Colonic mucosa (tissue), 4 donors: ENCODE measurements around the gene TRIM17. TPM values are rescaled to one million over a fixed set of nuclear protein-coding genes. Genes with fewer than 3 reads are reported as not detected.

Experiments
- DNase-seq: peaks from one replicate; pipeline ENCODE4 v3.0.0-alpha.2; 2020
- H3K27ac ChIP-seq: fragments of 200-600 bp; one replicate; pipeline ENCODE4 v1.8.0; 2021
- H3K27me3 ChIP-seq: fragments of 200-600 bp; one replicate; pipeline ENCODE4 v1.8.0; 2021
- H3K36me3 ChIP-seq: fragments of 200-600 bp; one replicate; pipeline ENCODE4 v1.8.0; 2021
- H3K4me1 ChIP-seq: fragments of 200-600 bp; one replicate; pipeline ENCODE4 v1.8.0; 2021; ENCODE audit warnings: mild to moderate bottlenecking
- H3K4me3 ChIP-seq: fragments of 200-600 bp; one replicate; pipeline ENCODE4 v1.8.0; 2021
- H3K9ac ChIP-seq, 2 donors: one replicate each; pipeline ENCODE4 v1.7.0; 2013; ENCODE audit warnings: control low read depth in 2 of 2, low read depth in 2 of 2, low read length in 2 of 2
- H3K9me3 ChIP-seq: fragments of 200-600 bp; one replicate; pipeline ENCODE4 v1.8.0; 2021
- intact Hi-C: fragments of 100-400 bp; cut with DNase I; formaldehyde crosslinking; loops from one replicate; pipeline ENCODE4 v1.14.1; 2022
- total RNA-seq, 2 donors: library from RNA; stranded (reverse); fragmentation: NEBNext Ultra II Directional in 1 of 2; extraction: Animal tissue kit (Norgen Biotek cat#: 25700) in 1 of 2; gene quantifications; one replicate each; pipeline ENCODE4 v1.2.1, GENCODE V29; 2021
- TF ChIP-seq, protein P1 (sequence below): fragments of 200-600 bp; IDR thresholded peaks from one replicate; pipeline ENCODE4 v1.8.0; 2022; ENCODE audit warnings: antibody characterized with exemption, mild to moderate bottlenecking
- donor health status: healthy.
- donor health status: DM: no; HTN: no; CAD: no.
- donor health status: DM: no; HTN: no; CAD: no.

Gene TRIM17
- total RNA-seq, 2 donors from 2014 or later: 0.21 TPM; not detected in 1

DNA sequence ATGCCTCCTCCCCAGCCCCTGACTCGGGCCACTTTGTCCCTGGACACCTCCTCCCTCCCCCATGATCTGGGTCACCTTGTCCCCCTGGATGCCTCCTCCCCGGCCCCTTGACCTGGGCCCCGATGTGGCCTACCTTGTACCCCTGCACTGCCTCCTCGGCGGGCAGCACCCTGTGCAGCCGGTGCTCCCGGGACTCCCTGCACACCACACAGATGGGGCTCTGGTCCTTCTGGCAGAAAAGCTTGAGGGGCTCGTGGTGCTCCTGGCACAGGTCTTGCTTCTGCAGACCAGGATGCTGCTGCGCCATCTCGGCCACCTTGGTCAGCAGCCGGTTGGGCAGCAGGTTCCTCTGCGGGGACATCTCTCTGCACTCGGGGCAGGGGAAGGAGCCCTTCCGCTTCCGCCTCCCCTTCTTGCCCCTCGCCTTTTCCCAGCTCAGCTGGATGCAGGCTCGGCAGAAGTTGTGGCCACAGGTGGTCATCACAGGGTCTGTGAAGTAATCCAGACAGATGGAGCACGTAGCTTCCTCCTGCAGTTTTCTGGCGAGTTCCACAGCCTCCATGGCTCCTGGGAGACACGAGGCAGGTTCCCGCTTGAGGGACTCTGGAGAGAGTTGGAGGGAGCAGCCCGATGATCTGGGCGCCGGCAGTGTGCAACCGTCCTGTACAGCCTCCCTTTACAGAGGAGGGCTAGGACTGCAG, 2.0 kb downstream of the TRIM17 start:
- H3K9me3 ChIP-seq: no peaks in the 10 kb centered on the region
- H3K4me1 ChIP-seq: peaks cover 5% of the 10 kb centered on the region
- no peak for DNase-seq
- H3K27me3 ChIP-seq: peaks cover 7% of the 10 kb centered on the region
- H3K36me3 ChIP-seq: no peaks in the 10 kb centered on the region
- intact Hi-C loops: no loop called here
- H3K27ac ChIP-seq: no peak overlapping the region
- TF ChIP-seq, protein P1, sequence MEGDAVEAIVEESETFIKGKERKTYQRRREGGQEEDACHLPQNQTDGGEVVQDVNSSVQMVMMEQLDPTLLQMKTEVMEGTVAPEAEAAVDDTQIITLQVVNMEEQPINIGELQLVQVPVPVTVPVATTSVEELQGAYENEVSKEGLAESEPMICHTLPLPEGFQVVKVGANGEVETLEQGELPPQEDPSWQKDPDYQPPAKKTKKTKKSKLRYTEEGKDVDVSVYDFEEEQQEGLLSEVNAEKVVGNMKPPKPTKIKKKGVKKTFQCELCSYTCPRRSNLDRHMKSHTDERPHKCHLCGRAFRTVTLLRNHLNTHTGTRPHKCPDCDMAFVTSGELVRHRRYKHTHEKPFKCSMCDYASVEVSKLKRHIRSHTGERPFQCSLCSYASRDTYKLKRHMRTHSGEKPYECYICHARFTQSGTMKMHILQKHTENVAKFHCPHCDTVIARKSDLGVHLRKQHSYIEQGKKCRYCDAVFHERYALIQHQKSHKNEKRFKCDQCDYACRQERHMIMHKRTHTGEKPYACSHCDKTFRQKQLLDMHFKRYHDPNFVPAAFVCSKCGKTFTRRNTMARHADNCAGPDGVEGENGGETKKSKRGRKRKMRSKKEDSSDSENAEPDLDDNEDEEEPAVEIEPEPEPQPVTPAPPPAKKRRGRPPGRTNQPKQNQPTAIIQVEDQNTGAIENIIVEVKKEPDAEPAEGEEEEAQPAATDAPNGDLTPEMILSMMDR: no peak
- no peak overlapping the region for H3K4me3 ChIP-seq
- no peak overlapping the region for H3K9ac ChIP-seq

DNA sequence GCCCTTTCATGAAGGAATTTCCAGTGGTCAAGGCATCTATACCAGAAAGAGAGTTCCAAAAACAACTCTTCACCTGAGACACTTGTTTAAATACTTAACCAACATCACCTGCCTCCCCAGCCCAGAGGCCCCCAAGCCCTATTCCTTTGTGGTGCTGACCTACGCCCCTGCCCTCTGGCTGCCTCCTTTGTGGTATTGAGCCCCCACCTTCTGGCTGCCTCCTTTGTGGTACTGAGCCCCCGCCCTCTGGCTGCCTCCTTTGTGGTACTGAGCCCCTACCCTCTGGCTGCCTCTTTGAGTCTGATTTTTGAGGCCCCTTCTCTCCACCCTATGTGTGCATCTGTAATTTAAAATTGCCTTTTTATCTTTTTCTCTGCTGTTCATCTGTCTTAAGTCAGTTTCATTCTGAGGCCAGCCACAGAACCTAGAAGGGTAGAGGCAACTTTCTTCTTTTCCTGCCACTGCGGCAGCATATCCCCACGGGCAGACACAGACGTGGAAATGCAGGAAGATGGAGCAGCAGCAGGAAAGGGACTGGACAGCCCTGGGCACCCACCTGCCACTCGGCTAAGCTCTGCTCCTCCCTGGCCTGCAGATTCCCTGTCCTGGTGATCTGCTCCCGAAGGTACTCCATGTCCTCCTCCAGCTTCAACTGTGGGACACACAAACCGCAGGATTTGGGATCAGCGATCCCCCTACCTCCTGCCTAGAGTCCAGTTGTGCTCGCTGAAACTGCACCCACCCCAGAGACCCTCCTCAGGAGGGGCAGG, 3.2 kb downstream of the TRIM17 start:
- no peaks in the 10 kb centered on the region for H3K36me3 ChIP-seq
- no peak overlapping the region for H3K4me3 ChIP-seq
- H3K9me3 ChIP-seq: no peaks in the 10 kb centered on the region
- H3K9ac ChIP-seq: no peak overlapping the region
- intact Hi-C loops: no loop called here
- TF ChIP-seq, protein P1: no peak
- no peak overlapping the region for H3K27ac ChIP-seq
- peaks cover 5% of the 10 kb centered on the region for H3K4me1 ChIP-seq
- no peak for DNase-seq
- peaks cover 7% of the 10 kb centered on the region for H3K27me3 ChIP-seq

- Histone ChIP-seq H3K4me1 (peaks cover 5% of the 10 kb centered on the region), H3K9ac (no peak overlapping the region)
- TF ChIP-seq, protein P1: no peak
These were observed 4.9 kb downstream of the TRIM17 start for GRCh38 chr1:228411548-228412430.

DNA sequence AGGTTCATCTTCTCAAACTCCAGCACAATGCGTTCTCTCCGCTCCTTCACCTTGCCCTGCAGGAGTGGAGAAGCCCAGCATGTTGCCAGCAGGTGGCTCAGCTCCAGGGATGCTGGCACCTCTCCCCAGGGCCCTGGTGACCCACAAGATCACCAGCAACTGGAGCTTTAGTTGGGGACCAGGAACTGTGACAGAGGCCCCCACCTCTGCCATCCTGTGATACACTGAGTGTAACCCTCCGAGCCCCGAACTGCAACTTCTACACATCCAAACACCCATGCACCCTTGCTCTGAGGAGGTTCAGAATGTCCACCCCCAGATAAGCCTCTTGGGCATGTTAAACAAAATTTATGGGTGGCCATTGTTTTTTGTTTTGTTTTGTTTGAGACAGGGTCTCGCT, 5.5 kb downstream of the TRIM17 start:
- TF ChIP-seq, protein P1: no peak
- DNase-seq: no peak
- H3K27ac ChIP-seq: no peak overlapping the region
- intact Hi-C loops: no loop called here
- no peak overlapping the region for H3K4me3 ChIP-seq
- H3K27me3 ChIP-seq: peaks cover 2% of the 10 kb centered on the region
- peaks cover 2% of the 10 kb centered on the region for H3K4me1 ChIP-seq
- H3K9me3 ChIP-seq: no peaks in the 10 kb centered on the region
- H3K36me3 ChIP-seq: no peaks in the 10 kb centered on the region
- no peak overlapping the region for H3K9ac ChIP-seq

More at GRCh38 chr1:228411548-228412430, 4.9 kb downstream of the TRIM17 start:
- H3K9me3 ChIP-seq: no peaks in the 10 kb centered on the region
- no peak overlapping the region for H3K27ac ChIP-seq
- no peak overlapping the region for H3K4me3 ChIP-seq
- DNase-seq: no peak
- intact Hi-C loops: no loop called here
- peaks cover 7% of the 10 kb centered on the region for H3K27me3 ChIP-seq
- H3K36me3 ChIP-seq: no peaks in the 10 kb centered on the region

GRCh38 chr1:228410671-228411070, 6.0 kb downstream of the TRIM17 start:
- intact Hi-C loops: no loop called here

More at GRCh38 chr1:228410671-228411070, 6.0 kb downstream of the TRIM17 start:
- Histone ChIP-seq H3K9ac (no peak overlapping the region), H3K36me3 (no peaks in the 10 kb centered on the region), H3K9me3 (no peaks in the 10 kb centered on the region), H3K4me1 (no peaks in the 10 kb centered on the region), H3K4me3 (no peak overlapping the region), H3K27me3 (no peaks in the 10 kb centered on the region), H3K27ac (no peak overlapping the region)
- TF ChIP-seq, protein P1: no peak
- no peak for DNase-seq
